ENCODE data around the gene NRXN2. TPM values are rescaled to one million over a fixed set of nuclear protein-coding genes. Genes with fewer than 3 reads are reported as not detected.

Gene NRXN2
- total and polyA plus RNA-seq, 2 donors (not counting 3 experiments of a cell fraction or from before 2014, with no cell fraction given), result not detected

DNA sequence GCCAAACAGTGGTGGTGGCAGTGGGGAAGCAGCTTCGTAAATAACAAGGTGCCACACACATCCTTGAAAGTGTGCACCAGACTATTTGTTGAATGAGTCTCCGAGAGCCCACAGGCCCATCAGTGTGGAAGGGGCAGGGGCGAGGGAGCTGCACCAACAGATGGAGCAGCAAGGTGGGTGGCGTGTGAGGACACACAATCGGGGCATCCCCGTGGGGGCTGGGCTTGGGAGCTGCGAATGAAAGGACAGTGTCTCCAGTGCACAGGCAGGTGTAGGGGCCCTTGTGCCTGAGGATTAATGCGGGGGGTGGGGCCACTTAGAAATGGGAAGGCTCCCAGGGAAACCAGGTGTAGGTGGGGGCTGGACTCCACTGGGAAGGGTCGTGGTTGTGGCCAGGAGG lies 2.8 kb downstream of the NRXN2 start:
- no peaks in the 10 kb centered on the region for H4K20me1 ChIP-seq (replicated peaks; ENCODE audit: control insufficient read depth, extremely low read depth, insufficient read depth, low read length)
- dilution Hi-C loops (cut with MboI; ENCODE audit: extremely low pct_ligation_motif_present, low sequenced_read_pairs) (no loop called here), intact Hi-C loops (cut with micrococcal nuclease) (no loop called here)
- no peak overlapping the region for H3K4me3 ChIP-seq (replicated peaks in 1 of 3; ENCODE audit: insufficient read depth in 1 of 3, low read depth in 1 of 3, low read length in 3 of 3)
- H3K4me1 ChIP-seq (ENCODE audit: control insufficient read depth, extremely low read depth, insufficient read depth, low read length), result no peaks in the 10 kb centered on the region
- no peaks in the 10 kb centered on the region for H3K36me3 ChIP-seq (ENCODE audit: control insufficient read depth in 2 of 2, extremely low read depth in 1 of 2, insufficient read depth in 2 of 2, low read length in 2 of 2)
- CTCF ChIA-PET, result interaction anchor here (1.0 to 1.5 kb wide), 3 partner anchors 10 to 32 kb away, joined by 3 to 4 read pairs (median 3); no protein-coding TSS in a partner anchor
- no peak overlapping the region for H3K27ac ChIP-seq (ENCODE audit: insufficient read depth, low read depth, low read length)
- H3K9ac ChIP-seq (replicated peaks; ENCODE audit: extremely low read depth, insufficient read depth, low read length), result no peak overlapping the region
- TF ChIP-seq JUN (IDR thresholded peaks at IDR 0.05; ENCODE audit: borderline replicate concordance, insufficient read depth, insufficient read length, low read depth), result no peak
- TF ChIP-seq FOS (IDR thresholded peaks at IDR 0.05; ENCODE audit: borderline replicate concordance, insufficient read depth, low read length), result no peak
- TF ChIP-seq, protein P1, sequence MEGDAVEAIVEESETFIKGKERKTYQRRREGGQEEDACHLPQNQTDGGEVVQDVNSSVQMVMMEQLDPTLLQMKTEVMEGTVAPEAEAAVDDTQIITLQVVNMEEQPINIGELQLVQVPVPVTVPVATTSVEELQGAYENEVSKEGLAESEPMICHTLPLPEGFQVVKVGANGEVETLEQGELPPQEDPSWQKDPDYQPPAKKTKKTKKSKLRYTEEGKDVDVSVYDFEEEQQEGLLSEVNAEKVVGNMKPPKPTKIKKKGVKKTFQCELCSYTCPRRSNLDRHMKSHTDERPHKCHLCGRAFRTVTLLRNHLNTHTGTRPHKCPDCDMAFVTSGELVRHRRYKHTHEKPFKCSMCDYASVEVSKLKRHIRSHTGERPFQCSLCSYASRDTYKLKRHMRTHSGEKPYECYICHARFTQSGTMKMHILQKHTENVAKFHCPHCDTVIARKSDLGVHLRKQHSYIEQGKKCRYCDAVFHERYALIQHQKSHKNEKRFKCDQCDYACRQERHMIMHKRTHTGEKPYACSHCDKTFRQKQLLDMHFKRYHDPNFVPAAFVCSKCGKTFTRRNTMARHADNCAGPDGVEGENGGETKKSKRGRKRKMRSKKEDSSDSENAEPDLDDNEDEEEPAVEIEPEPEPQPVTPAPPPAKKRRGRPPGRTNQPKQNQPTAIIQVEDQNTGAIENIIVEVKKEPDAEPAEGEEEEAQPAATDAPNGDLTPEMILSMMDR (IDR thresholded peaks at IDR 0.05; ENCODE audit: extremely low read depth in 1 of 2, insufficient read depth in 1 of 2, low read depth in 1 of 2, low read length in 2 of 2), result no peak
- no peaks in the 10 kb centered on the region for H3K9me1 ChIP-seq (replicated peaks; ENCODE audit: control insufficient read depth, extremely low read depth, insufficient read depth, low read length)
- FAIRE-seq (no peak), DNase-seq (ENCODE audit: low read depth, low spot score) (no peak)
- H3K4me2 ChIP-seq (ENCODE audit: insufficient read depth, low read length), result no peak overlapping the region
- H3K27me3 ChIP-seq (ENCODE audit: control insufficient read depth in 2 of 2, insufficient read depth in 2 of 2, low read length in 2 of 2), result peaks cover 33 to 34% of the 10 kb centered on the region in 2 experiments
- no TSS peak for BruUV-seq (replicated peaks)
- H3K9me3 ChIP-seq (replicated peaks; ENCODE audit: control insufficient read depth, insufficient read depth, low read length), result no peaks in the 10 kb centered on the region
- no peak overlapping the region for H2AFZ ChIP-seq (ENCODE audit: low read depth, low read length)
- H3K79me2 ChIP-seq (ENCODE audit: control insufficient read depth, insufficient read depth, low read length), result no peaks in the 10 kb centered on the region
- POLR2A ChIA-PET, result no interaction called here

GRCh38 chr11:64719406-64719805 lies 3.6 kb downstream of the NRXN2 start:
- Histone ChIP-seq H3K27me3 (ENCODE audit: control insufficient read depth in 2 of 2, insufficient read depth in 2 of 2, low read length in 2 of 2) (peaks cover 39 to 40% of the 10 kb centered on the region in 2 experiments), H3K4me3 (replicated peaks in 1 of 3; ENCODE audit: insufficient read depth in 1 of 3, low read depth in 1 of 3, low read length in 3 of 3) (no peak overlapping the region), H3K4me1 (ENCODE audit: control insufficient read depth, extremely low read depth, insufficient read depth, low read length) (no peaks in the 10 kb centered on the region), H3K36me3 (ENCODE audit: control insufficient read depth in 2 of 2, extremely low read depth in 1 of 2, insufficient read depth in 2 of 2, low read length in 2 of 2) (no peaks in the 10 kb centered on the region), H2AFZ (ENCODE audit: low read depth, low read length) (no peak overlapping the region), H3K9ac (replicated peaks; ENCODE audit: extremely low read depth, insufficient read depth, low read length) (no peak overlapping the region), H3K4me2 (ENCODE audit: insufficient read depth, low read length) (no peak overlapping the region), H3K27ac (ENCODE audit: insufficient read depth, low read depth, low read length) (no peak overlapping the region), H4K20me1 (replicated peaks; ENCODE audit: control insufficient read depth, extremely low read depth, insufficient read depth, low read length) (no peaks in the 10 kb centered on the region), H3K9me1 (replicated peaks; ENCODE audit: control insufficient read depth, extremely low read depth, insufficient read depth, low read length) (no peaks in the 10 kb centered on the region), H3K9me3 (replicated peaks; ENCODE audit: control insufficient read depth, insufficient read depth, low read length) (no peaks in the 10 kb centered on the region), H3K79me2 (ENCODE audit: control insufficient read depth, insufficient read depth, low read length) (no peaks in the 10 kb centered on the region)
- no TSS peak for BruUV-seq (replicated peaks)
- TF ChIP-seq, protein P1 (IDR thresholded peaks at IDR 0.05; ENCODE audit: extremely low read depth in 1 of 2, insufficient read depth in 1 of 2, low read depth in 1 of 2, low read length in 2 of 2), result no peak
- TF ChIP-seq MYC (IDR thresholded peaks at IDR 0.05; ENCODE audit: low read depth, low read length), result no peak
- ChIA-PET POLR2A (no interaction called here), CTCF (interaction anchor here (1.0 to 1.5 kb wide), 3 partner anchors 9 to 31 kb away, joined by 3 to 5 read pairs (median 4); no protein-coding TSS in a partner anchor)
- DNase-seq (ENCODE audit: low read depth, low spot score) (no peak), FAIRE-seq (no peak)
- intact Hi-C loops (cut with micrococcal nuclease), result no loop called here
- dilution Hi-C loops (cut with MboI; ENCODE audit: extremely low pct_ligation_motif_present, low sequenced_read_pairs), result no loop called here

Measured in endothelial cell of umbilical vein (primary cell).